HEK293 (cell line): ENCODE data around the gene AARSD1.
"Not testable (repeated sequence)": the region's sequence is repeated elsewhere in the genome, so short reads cannot be mapped to it uniquely, and the experiment has no call there.

Source experiments
- GLI2 ChIP-seq: fragments of 450-650 bp; formaldehyde crosslinking; IDR thresholded peaks from 2 replicates; pipeline ENCODE4; 2017; ENCODE audit warnings: missing biosample characterization, missing genetic modification characterization, low read depth, borderline replicate concordance
- GLI4 ChIP-seq: fragments of 450-650 bp; formaldehyde crosslinking; IDR thresholded peaks from 2 replicates; pipeline ENCODE4 v1.5.1; 2016; ENCODE audit warnings: missing biosample characterization, missing genetic modification characterization
- ZNF16 ChIP-seq: fragments of 450-650 bp; formaldehyde crosslinking; IDR thresholded peaks from 2 replicates; pipeline ENCODE4 v1.5.1; 2016; ENCODE audit warnings: low read depth, missing biosample characterization, missing genetic modification characterization
- ZNF335 ChIP-seq: fragments of 450-650 bp; formaldehyde crosslinking; conservative IDR thresholded peaks from 2 replicates; pipeline ENCODE4 v1.5.1; 2016; ENCODE audit warnings: missing biosample characterization, missing genetic modification characterization
- ZNF350 ChIP-seq: fragments of 450-650 bp; formaldehyde crosslinking; IDR thresholded peaks from 2 replicates; pipeline ENCODE4 v1.5.0; 2017; ENCODE audit warnings: missing biosample characterization, mild to moderate bottlenecking, missing genetic modification characterization
- ZNF48 ChIP-seq: fragments of 450-650 bp; formaldehyde crosslinking; IDR thresholded peaks from 2 replicates; pipeline ENCODE4 v1.5.1; 2016; ENCODE audit warnings: missing biosample characterization, missing genetic modification characterization
- ZNF654 ChIP-seq: fragments of 450-650 bp; formaldehyde crosslinking; IDR thresholded peaks from 2 replicates; pipeline ENCODE4 v1.5.1; 2016; ENCODE audit warnings: low read depth, missing biosample characterization, missing genetic modification characterization
- ZNF776 ChIP-seq: fragments of 450-650 bp; formaldehyde crosslinking; IDR thresholded peaks from 2 replicates; pipeline ENCODE4 v1.5.0; 2017; ENCODE audit warnings: missing biosample characterization, missing genetic modification characterization, borderline replicate concordance
- ZNF830 ChIP-seq: fragments of 450-650 bp; IDR thresholded peaks from 2 replicates; pipeline ENCODE4 v1.5.0; 2018; ENCODE audit warnings: missing biosample characterization, missing genetic modification characterization, low read depth, mild to moderate bottlenecking, moderate library complexity
- TF ChIP-seq, protein P1 (sequence below): fragments of 450-650 bp; formaldehyde crosslinking; IDR thresholded peaks from 2 replicates; pipeline ENCODE4 v1.5.1; 2016; ENCODE audit warnings: missing biosample characterization, missing genetic modification characterization
- TF ChIP-seq, protein P2 (sequence below): fragments of 450-650 bp; formaldehyde crosslinking; IDR thresholded peaks from 2 replicates; pipeline ENCODE4 v1.5.1; 2016; ENCODE audit warnings: missing biosample characterization, missing genetic modification characterization
- TF ChIP-seq, protein P3 (sequence below): fragments of 450-650 bp; formaldehyde crosslinking; optimal IDR thresholded peaks from 2 replicates; pipeline ENCODE3; 2016; ENCODE audit warnings: missing biosample characterization, mild to moderate bottlenecking, missing genetic modification characterization

DNA sequence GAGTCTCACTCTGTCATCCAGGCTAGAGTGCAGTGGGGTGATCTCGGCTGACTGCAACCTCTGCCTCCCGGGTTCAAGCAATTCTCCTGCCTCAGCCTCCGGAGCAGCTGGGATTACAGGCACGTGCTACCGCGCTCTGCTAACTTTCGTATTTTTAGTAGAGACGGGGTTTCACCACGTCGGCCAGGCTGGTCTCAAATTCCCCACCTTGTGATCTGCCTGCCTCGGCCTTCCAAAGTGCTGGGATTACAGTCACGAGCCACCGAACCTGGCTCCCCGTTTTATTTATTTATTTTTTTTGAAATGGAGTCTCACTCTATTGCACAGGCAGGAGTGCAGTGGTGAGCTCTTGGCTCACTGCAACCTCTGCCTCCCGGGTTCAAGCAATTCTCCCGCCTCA lies 11.4 kb upstream of the AARSD1 start:
- TF ChIP-seq ZNF776 (tag by site-specific recombination); ZNF654 (tag by site-specific recombination); ZNF48 (tag by site-specific recombination); GLI4 (tag by site-specific recombination); ZNF335 (tag by site-specific recombination); GLI2; ZNF350; ZNF16 (tag by site-specific recombination); ZNF830 (tag by site-specific recombination): not testable (repeated sequence)
- TF ChIP-seq, protein P1, sequence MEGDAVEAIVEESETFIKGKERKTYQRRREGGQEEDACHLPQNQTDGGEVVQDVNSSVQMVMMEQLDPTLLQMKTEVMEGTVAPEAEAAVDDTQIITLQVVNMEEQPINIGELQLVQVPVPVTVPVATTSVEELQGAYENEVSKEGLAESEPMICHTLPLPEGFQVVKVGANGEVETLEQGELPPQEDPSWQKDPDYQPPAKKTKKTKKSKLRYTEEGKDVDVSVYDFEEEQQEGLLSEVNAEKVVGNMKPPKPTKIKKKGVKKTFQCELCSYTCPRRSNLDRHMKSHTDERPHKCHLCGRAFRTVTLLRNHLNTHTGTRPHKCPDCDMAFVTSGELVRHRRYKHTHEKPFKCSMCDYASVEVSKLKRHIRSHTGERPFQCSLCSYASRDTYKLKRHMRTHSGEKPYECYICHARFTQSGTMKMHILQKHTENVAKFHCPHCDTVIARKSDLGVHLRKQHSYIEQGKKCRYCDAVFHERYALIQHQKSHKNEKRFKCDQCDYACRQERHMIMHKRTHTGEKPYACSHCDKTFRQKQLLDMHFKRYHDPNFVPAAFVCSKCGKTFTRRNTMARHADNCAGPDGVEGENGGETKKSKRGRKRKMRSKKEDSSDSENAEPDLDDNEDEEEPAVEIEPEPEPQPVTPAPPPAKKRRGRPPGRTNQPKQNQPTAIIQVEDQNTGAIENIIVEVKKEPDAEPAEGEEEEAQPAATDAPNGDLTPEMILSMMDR (tag by site-specific recombination), result not testable (repeated sequence)
- TF ChIP-seq, protein P2, sequence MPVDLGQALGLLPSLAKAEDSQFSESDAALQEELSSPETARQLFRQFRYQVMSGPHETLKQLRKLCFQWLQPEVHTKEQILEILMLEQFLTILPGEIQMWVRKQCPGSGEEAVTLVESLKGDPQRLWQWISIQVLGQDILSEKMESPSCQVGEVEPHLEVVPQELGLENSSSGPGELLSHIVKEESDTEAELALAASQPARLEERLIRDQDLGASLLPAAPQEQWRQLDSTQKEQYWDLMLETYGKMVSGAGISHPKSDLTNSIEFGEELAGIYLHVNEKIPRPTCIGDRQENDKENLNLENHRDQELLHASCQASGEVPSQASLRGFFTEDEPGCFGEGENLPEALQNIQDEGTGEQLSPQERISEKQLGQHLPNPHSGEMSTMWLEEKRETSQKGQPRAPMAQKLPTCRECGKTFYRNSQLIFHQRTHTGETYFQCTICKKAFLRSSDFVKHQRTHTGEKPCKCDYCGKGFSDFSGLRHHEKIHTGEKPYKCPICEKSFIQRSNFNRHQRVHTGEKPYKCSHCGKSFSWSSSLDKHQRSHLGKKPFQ (tag by site-specific recombination), result not testable (repeated sequence)
- TF ChIP-seq, protein P3, sequence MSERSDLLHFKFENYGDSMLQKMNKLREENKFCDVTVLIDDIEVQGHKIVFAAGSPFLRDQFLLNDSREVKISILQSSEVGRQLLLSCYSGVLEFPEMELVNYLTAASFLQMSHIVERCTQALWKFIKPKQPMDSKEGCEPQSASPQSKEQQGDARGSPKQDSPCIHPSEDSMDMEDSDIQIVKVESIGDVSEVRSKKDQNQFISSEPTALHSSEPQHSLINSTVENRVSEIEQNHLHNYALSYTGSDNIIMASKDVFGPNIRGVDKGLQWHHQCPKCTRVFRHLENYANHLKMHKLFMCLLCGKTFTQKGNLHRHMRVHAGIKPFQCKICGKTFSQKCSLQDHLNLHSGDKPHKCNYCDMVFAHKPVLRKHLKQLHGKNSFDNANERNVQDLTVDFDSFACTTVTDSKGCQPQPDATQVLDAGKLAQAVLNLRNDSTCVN (tag by site-specific recombination), result not testable (repeated sequence)
